ENCODE results near the gene TMPRSS4. TPM values are rescaled to one million over a fixed set of nuclear protein-coding genes. Genes with fewer than 3 reads are reported as not detected.

TMPRSS4 gene
- total and polyA plus RNA-seq, 2 donors (not counting 1 experiment from before 2014, with no cell fraction given): not detected

- intact Hi-C loops (cut with micrococcal nuclease): no loop called here
- Mint-ChIP-seq H3K4me1 (no peaks in the 10 kb centered on the region), H3K27ac (no peak overlapping the region), H3K9me3 (ENCODE audit: insufficient read depth) (no peaks in the 10 kb centered on the region), H3K27me3 (peaks cover 64% of the 10 kb centered on the region), H3K4me3 (no peak overlapping the region)
- Histone ChIP-seq H2AFZ (ENCODE audit: insufficient read depth, low read depth, low read length, poor library complexity, severe bottlenecking) (no peak overlapping the region), H3K9ac (ENCODE audit: low read length) (no peak overlapping the region), H3K27ac (ENCODE audit: low read length in 2 of 2) (no peak overlapping the region), H3K4me1 (ENCODE audit: control insufficient read depth in 2 of 2, insufficient read depth in 2 of 2, low read length in 2 of 2) (no peaks in the 10 kb centered on the region), H3K79me2 (ENCODE audit: control insufficient read depth, insufficient read depth, low read length) (no peaks in the 10 kb centered on the region), H3K4me2 (replicated peaks; ENCODE audit: low read depth, low read length, poor library complexity, severe bottlenecking) (no peak overlapping the region), H3K27me3 (replicated peaks in 1 of 4; ENCODE audit: control extremely low read depth in 1 of 4, control insufficient read depth in 3 of 4, insufficient read depth in 4 of 4, low read length in 3 of 4) (peaks cover 0 to 25% (median 5%) of the 10 kb centered on the region in 4 experiments), H4K20me1 (ENCODE audit: control insufficient read depth, insufficient read depth, low read length, poor library complexity, severe bottlenecking) (no peaks in the 10 kb centered on the region), H3K4me3 (ENCODE audit: control extremely low read depth in 1 of 5, extremely low read depth in 1 of 5, insufficient read depth in 1 of 5, low read depth in 2 of 5, low read length in 4 of 5) (no peak overlapping the region), H3K36me3 (replicated peaks in 1 of 2; ENCODE audit: control extremely low read depth in 1 of 2, control insufficient read depth in 1 of 2, extremely low read depth in 1 of 2, insufficient read depth in 2 of 2, low read length in 1 of 2) (no peaks in the 10 kb centered on the region), H3K9me3 (ENCODE audit: control extremely low read depth in 1 of 3, control insufficient read depth in 2 of 3, insufficient read depth in 1 of 3, low read length in 2 of 3) (no peaks in the 10 kb centered on the region)
- WGBS (ENCODE audit: insufficient coverage): 73% methylated on average over 9 of the region's 10 CpGs
- TF ChIP-seq EZH2 (IDR thresholded peaks at IDR 0.05; ENCODE audit: borderline replicate concordance, insufficient read depth, low read depth, low read length, poor library complexity, severe bottlenecking): no peak
- TF ChIP-seq CTCF (IDR thresholded peaks at IDR 0.05): no peak
- ATAC-seq (ENCODE audit: low read depth): no peak
- POLR2A ChIA-PET: no interaction called here
- CTCF ChIA-PET: interaction anchor here (1.1 to 1.5 kb wide), 2 partner anchors 33 to 60 kb away, joined by 3 to 5 read pairs; no protein-coding TSS in a partner anchor
- DNase-seq: no peak
Observed at GRCh38 chr11:118138839-118139420, 62.1 kb downstream of the TMPRSS4 start.

GRCh38 chr11:118139578-118139977 lies 62.7 kb downstream of the TMPRSS4 start:
- DNase-seq (no peak), ATAC-seq (ENCODE audit: low read depth) (no peak)
- ChIA-PET CTCF (interaction anchor here (0.6 to 1.1 kb wide), 2 partner anchors 32 to 842 kb away, joined by 3 read pairs; no protein-coding TSS in a partner anchor), POLR2A (no interaction called here)
- Histone ChIP-seq H3K4me1 (ENCODE audit: control insufficient read depth in 2 of 2, insufficient read depth in 2 of 2, low read length in 2 of 2) (no peaks in the 10 kb centered on the region), H3K79me2 (ENCODE audit: control insufficient read depth, insufficient read depth, low read length) (no peaks in the 10 kb centered on the region), H3K9me3 (ENCODE audit: control extremely low read depth in 1 of 3, control insufficient read depth in 2 of 3, insufficient read depth in 1 of 3, low read length in 2 of 3) (no peaks in the 10 kb centered on the region), H3K4me2 (replicated peaks; ENCODE audit: low read depth, low read length, poor library complexity, severe bottlenecking) (no peak overlapping the region), H2AFZ (ENCODE audit: insufficient read depth, low read depth, low read length, poor library complexity, severe bottlenecking) (no peak overlapping the region), H3K27me3 (replicated peaks in 1 of 4; ENCODE audit: control extremely low read depth in 1 of 4, control insufficient read depth in 3 of 4, insufficient read depth in 4 of 4, low read length in 3 of 4) (peaks cover 0 to 31% (median 9%) of the 10 kb centered on the region in 4 experiments), H4K20me1 (ENCODE audit: control insufficient read depth, insufficient read depth, low read length, poor library complexity, severe bottlenecking) (no peaks in the 10 kb centered on the region), H3K9ac (ENCODE audit: low read length) (no peak overlapping the region), H3K27ac (ENCODE audit: low read length in 2 of 2) (no peak overlapping the region), H3K36me3 (replicated peaks in 1 of 2; ENCODE audit: control extremely low read depth in 1 of 2, control insufficient read depth in 1 of 2, extremely low read depth in 1 of 2, insufficient read depth in 2 of 2, low read length in 1 of 2) (no peaks in the 10 kb centered on the region), H3K4me3 (ENCODE audit: control extremely low read depth in 1 of 5, extremely low read depth in 1 of 5, insufficient read depth in 1 of 5, low read depth in 2 of 5, low read length in 4 of 5) (no peak overlapping the region)
- intact Hi-C loops (cut with micrococcal nuclease): no loop called here
- Mint-ChIP-seq H3K4me3 (no peak overlapping the region), H3K27me3 (peaks cover 64% of the 10 kb centered on the region), H3K9me3 (ENCODE audit: insufficient read depth) (no peaks in the 10 kb centered on the region), H3K4me1 (no peaks in the 10 kb centered on the region), H3K27ac (no peak overlapping the region)
- WGBS (ENCODE audit: insufficient coverage): 60% methylated on average over 1 of the region's 1 CpG
- TF ChIP-seq CTCF (IDR thresholded peaks at IDR 0.05) (no peak), EZH2 (IDR thresholded peaks at IDR 0.05; ENCODE audit: borderline replicate concordance, insufficient read depth, low read depth, low read length, poor library complexity, severe bottlenecking) (no peak)

Data from B cell (primary cell).